HEK293 (cell line): ENCODE results near the gene NTRK3.

ENCODE experiments used
- CTCF ChIA-PET: fragments of 350-600 bp; formaldehyde crosslinking; extraction: SDS; loops from one replicate; lab custom pipeline; 2021; ENCODE audit warnings: antibody characterized with exemption; lab: Yijun Ruan, JAX
- POLR2A ChIA-PET: fragments of 300-600 bp; formaldehyde crosslinking; extraction: SDS; loops from one replicate; lab custom pipeline; 2020; ENCODE audit warnings: antibody characterized with exemption, inconsistent platforms; lab: Yijun Ruan, JAX
- H3K27ac ChIP-seq: fragments of 200-500 bp; sonication (Bioruptor generic); 2 replicates; pipeline ENCODE4 v1.5.1; 2014; ENCODE audit warnings: low read depth, low read length, control low read depth, inconsistent platforms; ENCODE audit errors: extremely low read depth
- H3K36me3 ChIP-seq, 2 experiments: fragments of 200-500 bp in 1 of 2; sonication (Bioruptor generic) in 1 of 2; 1 replicate in 1 of 2; 2 replicates in 1 of 2; pipeline ENCODE4 v1.5.1; 2014 to 2017; ENCODE audit warnings: inconsistent platforms in 2 of 2, low read length in 2 of 2; ENCODE audit not compliant: control insufficient read depth in 2 of 2, insufficient read depth in 1 of 2
- H3K4me1 ChIP-seq: fragments of 200-500 bp; sonication (Bioruptor generic); 2 replicates; pipeline ENCODE4 v1.5.1; 2014; ENCODE audit warnings: mild to moderate bottlenecking, low read length, inconsistent platforms; ENCODE audit not compliant: control insufficient read depth, insufficient read depth
- H3K4me3 ChIP-seq: 2 replicates; pipeline ENCODE4 v1.5.1; 2011; ENCODE audit warnings: low read depth, mild to moderate bottlenecking, control low read depth, low read length, moderate library complexity
- H3K9me3 ChIP-seq: fragments of 200-500 bp; sonication (Bioruptor generic); 2 replicates; pipeline ENCODE4 v1.5.1; 2014; ENCODE audit warnings: low read depth, low read length, inconsistent platforms; ENCODE audit not compliant: control insufficient read depth, insufficient read depth
- GLI2 ChIP-seq: fragments of 450-650 bp; formaldehyde crosslinking; IDR thresholded peaks from 2 replicates; pipeline ENCODE4; 2017; ENCODE audit warnings: missing biosample characterization, missing genetic modification characterization, low read depth, borderline replicate concordance
- HOXC10 ChIP-seq: sonication (generic); formaldehyde crosslinking; IDR thresholded peaks from 2 replicates; pipeline ENCODE4 v1.8.1; 2023; ENCODE audit warnings: mild to moderate bottlenecking, missing genetic modification reagents
- KLF10 ChIP-seq: fragments of 450-650 bp; IDR thresholded peaks from 2 replicates; pipeline ENCODE4 v1.5.1; 2018; ENCODE audit warnings: missing biosample characterization, mild to moderate bottlenecking, missing genetic modification characterization
- PRDM4 ChIP-seq: fragments of 450-650 bp; formaldehyde crosslinking; IDR thresholded peaks from 2 replicates; pipeline ENCODE4 v1.5.1; 2017; ENCODE audit warnings: missing biosample characterization, missing genetic modification characterization
- WT1 ChIP-seq: fragments of 450-650 bp; formaldehyde crosslinking; IDR thresholded peaks from 2 replicates; pipeline ENCODE4 v1.5.1; 2016; ENCODE audit warnings: missing biosample characterization, missing genetic modification characterization
- ZNF2 ChIP-seq: fragments of 450-650 bp; formaldehyde crosslinking; IDR thresholded peaks from 2 replicates; pipeline ENCODE4 v1.5.1; 2016; ENCODE audit warnings: missing biosample characterization, missing genetic modification characterization
- ZNF341 ChIP-seq: fragments of 450-650 bp; formaldehyde crosslinking; IDR thresholded peaks from 2 replicates; pipeline ENCODE4; 2016; ENCODE audit warnings: low read depth, missing biosample characterization, missing genetic modification characterization
- ZNF416 ChIP-seq: fragments of 450-650 bp; formaldehyde crosslinking; IDR thresholded peaks from 2 replicates; pipeline ENCODE4 v1.5.1; 2016; ENCODE audit warnings: missing biosample characterization, missing genetic modification characterization
- ZNF473 ChIP-seq: fragments of 450-650 bp; formaldehyde crosslinking; IDR thresholded peaks from 2 replicates; pipeline ENCODE4 v1.5.1; 2017; ENCODE audit warnings: missing biosample characterization, missing genetic modification characterization
- ZNF600 ChIP-seq: fragments of 450-650 bp; formaldehyde crosslinking; IDR thresholded peaks from 2 replicates; pipeline ENCODE4 v1.5.1; 2016; ENCODE audit warnings: missing biosample characterization, missing genetic modification characterization
- ZNF777 ChIP-seq: fragments of 450-650 bp; formaldehyde crosslinking; IDR thresholded peaks from 2 replicates; pipeline ENCODE4 v1.5.1; 2017; ENCODE audit warnings: missing biosample characterization, missing genetic modification characterization, borderline replicate concordance
- ZSCAN16 ChIP-seq: fragments of 450-650 bp; formaldehyde crosslinking; IDR thresholded peaks from 2 replicates; pipeline ENCODE4 v1.5.1; 2016; ENCODE audit warnings: missing biosample characterization, missing genetic modification characterization
- ZSCAN23 ChIP-seq: fragments of 450-650 bp; formaldehyde crosslinking; IDR thresholded peaks from 2 replicates; pipeline ENCODE4 v1.5.1; 2016; ENCODE audit warnings: missing biosample characterization, missing genetic modification characterization
- ZSCAN4 ChIP-seq: fragments of 450-650 bp; formaldehyde crosslinking; IDR thresholded peaks from 2 replicates; pipeline ENCODE4 v1.5.1; 2017; ENCODE audit warnings: missing biosample characterization, missing genetic modification characterization
- TF ChIP-seq, protein P1 (sequence below): fragments of 450-650 bp; formaldehyde crosslinking; IDR thresholded peaks from 2 replicates; pipeline ENCODE4 v1.5.1; 2016; ENCODE audit warnings: missing biosample characterization, missing genetic modification characterization, low read depth
- TF ChIP-seq, protein P2 (sequence below): fragments of 450-650 bp; formaldehyde crosslinking; conservative IDR thresholded peaks from 2 replicates; pipeline ENCODE4 v1.5.1; 2016; ENCODE audit warnings: low read depth, missing biosample characterization, missing genetic modification characterization
- TF ChIP-seq, protein P3 (sequence below): fragments of 450-650 bp; formaldehyde crosslinking; IDR thresholded peaks from 2 replicates; pipeline ENCODE4 v1.5.1; 2016; ENCODE audit warnings: missing biosample characterization, missing genetic modification characterization

NTRK3 gene

GRCh38 chr15:88020806-88021205 is 235.7 kb downstream of the NTRK3 start:
- Histone ChIP-seq H3K4me3 (no peak overlapping the region), H3K27ac (no peak overlapping the region), H3K9me3 (no peaks in the 10 kb centered on the region)
- TF ChIP-seq, protein P1, sequence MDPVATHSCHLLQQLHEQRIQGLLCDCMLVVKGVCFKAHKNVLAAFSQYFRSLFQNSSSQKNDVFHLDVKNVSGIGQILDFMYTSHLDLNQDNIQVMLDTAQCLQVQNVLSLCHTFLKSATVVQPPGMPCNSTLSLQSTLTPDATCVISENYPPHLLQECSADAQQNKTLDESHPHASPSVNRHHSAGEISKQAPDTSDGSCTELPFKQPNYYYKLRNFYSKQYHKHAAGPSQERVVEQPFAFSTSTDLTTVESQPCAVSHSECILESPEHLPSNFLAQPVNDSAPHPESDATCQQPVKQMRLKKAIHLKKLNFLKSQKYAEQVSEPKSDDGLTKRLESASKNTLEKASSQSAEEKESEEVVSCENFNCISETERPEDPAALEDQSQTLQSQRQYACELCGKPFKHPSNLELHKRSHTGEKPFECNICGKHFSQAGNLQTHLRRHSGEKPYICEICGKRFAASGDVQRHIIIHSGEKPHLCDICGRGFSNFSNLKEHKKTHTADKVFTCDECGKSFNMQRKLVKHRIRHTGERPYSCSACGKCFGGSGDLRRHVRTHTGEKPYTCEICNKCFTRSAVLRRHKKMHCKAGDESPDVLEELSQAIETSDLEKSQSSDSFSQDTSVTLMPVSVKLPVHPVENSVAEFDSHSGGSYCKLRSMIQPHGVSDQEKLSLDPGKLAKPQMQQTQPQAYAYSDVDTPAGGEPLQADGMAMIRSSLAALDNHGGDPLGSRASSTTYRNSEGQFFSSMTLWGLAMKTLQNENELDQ (tag by site-specific recombination) = no peak
- TF ChIP-seq GLI2 (tag by site-specific recombination) (no peak), ZSCAN16 (no peak), ZNF600 (tag by site-specific recombination) (no peak), ZSCAN23 (tag by site-specific recombination) (no peak), ZNF2 (no peak), HOXC10 (no peak), KLF10 (tag by site-specific recombination) (no peak), PRDM4 (no peak), ZNF341 (tag by site-specific recombination) (no peak), WT1 (tag by site-specific recombination) (no peak), ZSCAN4 (tag by site-specific recombination) (no peak), ZNF416 (no peak), ZNF473 (tag by site-specific recombination) (no peak), ZNF777 (tag by site-specific recombination) (no peak)
- TF ChIP-seq, protein P2, sequence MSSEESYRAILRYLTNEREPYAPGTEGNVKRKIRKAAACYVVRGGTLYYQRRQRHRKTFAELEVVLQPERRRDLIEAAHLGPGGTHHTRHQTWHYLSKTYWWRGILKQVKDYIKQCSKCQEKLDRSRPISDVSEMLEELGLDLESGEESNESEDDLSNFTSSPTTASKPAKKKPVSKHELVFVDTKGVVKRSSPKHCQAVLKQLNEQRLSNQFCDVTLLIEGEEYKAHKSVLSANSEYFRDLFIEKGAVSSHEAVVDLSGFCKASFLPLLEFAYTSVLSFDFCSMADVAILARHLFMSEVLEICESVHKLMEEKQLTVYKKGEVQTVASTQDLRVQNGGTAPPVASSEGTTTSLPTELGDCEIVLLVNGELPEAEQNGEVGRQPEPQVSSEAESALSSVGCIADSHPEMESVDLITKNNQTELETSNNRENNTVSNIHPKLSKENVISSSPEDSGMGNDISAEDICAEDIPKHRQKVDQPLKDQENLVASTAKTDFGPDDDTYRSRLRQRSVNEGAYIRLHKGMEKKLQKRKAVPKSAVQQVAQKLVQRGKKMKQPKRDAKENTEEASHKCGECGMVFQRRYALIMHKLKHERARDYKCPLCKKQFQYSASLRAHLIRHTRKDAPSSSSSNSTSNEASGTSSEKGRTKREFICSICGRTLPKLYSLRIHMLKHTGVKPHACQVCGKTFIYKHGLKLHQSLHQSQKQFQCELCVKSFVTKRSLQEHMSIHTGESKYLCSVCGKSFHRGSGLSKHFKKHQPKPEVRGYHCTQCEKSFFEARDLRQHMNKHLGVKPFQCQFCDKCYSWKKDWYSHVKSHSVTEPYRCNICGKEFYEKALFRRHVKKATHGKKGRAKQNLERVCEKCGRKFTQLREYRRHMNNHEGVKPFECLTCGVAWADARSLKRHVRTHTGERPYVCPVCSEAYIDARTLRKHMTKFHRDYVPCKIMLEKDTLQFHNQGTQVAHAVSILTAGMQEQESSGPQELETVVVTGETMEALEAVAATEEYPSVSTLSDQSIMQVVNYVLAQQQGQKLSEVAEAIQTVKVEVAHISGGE (tag by site-specific recombination) = no peak
- TF ChIP-seq, protein P3, sequence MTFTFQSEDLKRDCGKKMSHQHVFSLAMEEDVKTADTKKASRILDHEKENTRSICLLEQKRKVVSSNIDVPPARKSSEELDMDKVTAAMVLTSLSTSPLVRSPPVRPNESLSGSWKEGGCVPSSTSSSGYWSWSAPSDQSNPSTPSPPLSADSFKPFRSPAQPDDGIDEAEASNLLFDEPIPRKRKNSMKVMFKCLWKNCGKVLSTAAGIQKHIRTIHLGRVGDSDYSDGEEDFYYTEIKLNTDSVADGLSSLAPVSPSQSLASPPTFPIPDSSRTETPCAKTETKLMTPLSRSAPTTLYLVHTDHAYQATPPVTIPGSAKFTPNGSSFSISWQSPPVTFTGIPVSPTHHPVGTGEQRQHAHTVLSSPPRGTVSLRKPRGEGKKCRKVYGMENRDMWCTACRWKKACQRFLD = no peak
- TF ChIP-seq, all 188 proteins: peak for 0
- H3K36me3 ChIP-seq = no peaks in the 10 kb centered on the region
- ChIA-PET CTCF (interaction anchor here (1.5 kb wide), 1 partner anchor 254 kb away, joined by 4 read pairs; no protein-coding TSS in a partner anchor), POLR2A (no interaction called here)
- H3K4me1 ChIP-seq = no peaks in the 10 kb centered on the region
